ENCODE measurements around the gene ARSI.

- TF ChIP-seq CTCF (IDR thresholded peaks at IDR 0.05; ENCODE audit: low read depth, low read length, missing input control) (no peak), MAX (IDR thresholded peaks at IDR 0.05) (no peak), GABPA (IDR thresholded peaks at IDR 0.05 in 1 of 2, conservative IDR thresholded peaks at IDR 0.05 in 1 of 2) (no peak), EGR1 (IDR thresholded peaks at IDR 0.05; ENCODE audit: low read depth in 2 of 2) (no peak), JUND (IDR thresholded peaks at IDR 0.05) (no peak)
Observed at GRCh38 chr5:150312518-150312917, 9.8 kb upstream of the ARSI start.

All from liver (tissue), 3 donors.